ENCODE measurements around the gene DSCAM.
"Not testable (repeated sequence)": the region's sequence is repeated elsewhere in the genome, so short reads cannot be mapped to it uniquely, and the experiment has no call there.

Gene DSCAM

GRCh38 chr21:40200946-40201345 is 646.0 kb downstream of the DSCAM start:
- DNase-seq = no peak

GRCh38 chr21:40200126-40200525 is 646.8 kb downstream of the DSCAM start:
- DNase-seq = no peak

- DNase-seq = no peak
Measured at GRCh38 chr21:40194185-40194980, 652.6 kb downstream of the DSCAM start.

- no peak for DNase-seq
Measured at GRCh38 chr21:40191616-40192015, 655.3 kb downstream of the DSCAM start.

GRCh38 chr21:40191196-40191595 is 655.8 kb downstream of the DSCAM start:
- no peak for DNase-seq

GRCh38 chr21:40187946-40188654 is 658.9 kb downstream of the DSCAM start:
- no peak for DNase-seq

- no peak for DNase-seq
Measured at GRCh38 chr21:40187244-40187643, 659.7 kb downstream of the DSCAM start.

GRCh38 chr21:40186045-40186444 is 660.9 kb downstream of the DSCAM start:
- DNase-seq = no peak

GRCh38 chr21:40185208-40185607 is 661.8 kb downstream of the DSCAM start:
- DNase-seq = no peak

- DNase-seq = not testable (repeated sequence)
Measured at GRCh38 chr21:40182491-40182890, 664.5 kb downstream of the DSCAM start.

- DNase-seq = no peak
Measured at GRCh38 chr21:40179166-40179565, 667.8 kb downstream of the DSCAM start.

GRCh38 chr21:40178726-40179125 is 668.2 kb downstream of the DSCAM start:
- DNase-seq = no peak

- DNase-seq = no peak
Measured at GRCh38 chr21:40177979-40178378, 669.0 kb downstream of the DSCAM start.

GRCh38 chr21:40176724-40177123 is 670.2 kb downstream of the DSCAM start:
- DNase-seq = no peak

- DNase-seq = no peak
Measured at GRCh38 chr21:40173816-40174215, 673.1 kb downstream of the DSCAM start.

GRCh38 chr21:40169971-40170370 is 677.0 kb downstream of the DSCAM start:
- no peak for DNase-seq

GRCh38 chr21:40166291-40166843 is 680.6 kb downstream of the DSCAM start:
- no peak for DNase-seq

GRCh38 chr21:40165773-40166070 is 681.2 kb downstream of the DSCAM start:
- no peak for DNase-seq

- no peak for DNase-seq
Measured at GRCh38 chr21:40164905-40165772, 681.8 kb downstream of the DSCAM start.

GRCh38 chr21:40162075-40162474 is 684.9 kb downstream of the DSCAM start:
- no peak for DNase-seq

GRCh38 chr21:40160911-40161310 is 686.0 kb downstream of the DSCAM start:
- no peak for DNase-seq

GRCh38 chr21:40158366-40158765 is 688.6 kb downstream of the DSCAM start:
- DNase-seq = no peak

- no peak for DNase-seq
Measured at GRCh38 chr21:40155563-40155962, 691.4 kb downstream of the DSCAM start.
